Measurements from ENCODE around the gene C11orf65.

DNA sequence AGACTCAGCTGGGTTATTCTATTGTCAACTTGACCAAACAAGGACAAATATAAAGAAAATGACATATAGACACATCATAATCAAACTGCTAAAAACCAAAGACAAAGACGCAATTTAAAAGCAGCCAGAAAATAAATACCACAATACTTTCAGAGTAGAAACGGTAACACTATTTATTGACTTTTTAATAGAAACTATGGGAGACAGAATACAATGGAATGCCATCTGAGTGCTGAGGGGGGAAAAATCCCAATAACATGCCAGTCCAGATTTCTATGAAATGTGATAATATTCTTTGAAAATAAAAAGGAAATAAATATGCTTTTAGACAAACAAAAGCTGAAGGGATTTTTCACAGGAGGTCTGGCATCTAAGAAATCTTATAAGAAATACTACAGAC is 30.7 kb downstream of the C11orf65 start:
- TF ChIP-seq, protein P1, sequence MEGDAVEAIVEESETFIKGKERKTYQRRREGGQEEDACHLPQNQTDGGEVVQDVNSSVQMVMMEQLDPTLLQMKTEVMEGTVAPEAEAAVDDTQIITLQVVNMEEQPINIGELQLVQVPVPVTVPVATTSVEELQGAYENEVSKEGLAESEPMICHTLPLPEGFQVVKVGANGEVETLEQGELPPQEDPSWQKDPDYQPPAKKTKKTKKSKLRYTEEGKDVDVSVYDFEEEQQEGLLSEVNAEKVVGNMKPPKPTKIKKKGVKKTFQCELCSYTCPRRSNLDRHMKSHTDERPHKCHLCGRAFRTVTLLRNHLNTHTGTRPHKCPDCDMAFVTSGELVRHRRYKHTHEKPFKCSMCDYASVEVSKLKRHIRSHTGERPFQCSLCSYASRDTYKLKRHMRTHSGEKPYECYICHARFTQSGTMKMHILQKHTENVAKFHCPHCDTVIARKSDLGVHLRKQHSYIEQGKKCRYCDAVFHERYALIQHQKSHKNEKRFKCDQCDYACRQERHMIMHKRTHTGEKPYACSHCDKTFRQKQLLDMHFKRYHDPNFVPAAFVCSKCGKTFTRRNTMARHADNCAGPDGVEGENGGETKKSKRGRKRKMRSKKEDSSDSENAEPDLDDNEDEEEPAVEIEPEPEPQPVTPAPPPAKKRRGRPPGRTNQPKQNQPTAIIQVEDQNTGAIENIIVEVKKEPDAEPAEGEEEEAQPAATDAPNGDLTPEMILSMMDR (IDR thresholded peaks at IDR 0.05; ENCODE audit: borderline replicate concordance, extremely low read depth, low read length, poor library complexity, severe bottlenecking): no peak
- TF ChIP-seq EZH2 (IDR thresholded peaks at IDR 0.05; ENCODE audit: borderline replicate concordance, low read depth, low read length, severe bottlenecking): no peak

Data from DND-41 (cell line).